H9 (cell line): ENCODE results near the gene FAM174B. TPM values are rescaled to one million over a fixed set of nuclear protein-coding genes. Genes with fewer than 3 reads are reported as not detected.

ENCODE experiments used
- DNase-seq: peaks from one replicate; pipeline ENCODE4 v3.0.0-alpha.2; 2017
- H2AFZ ChIP-seq: one replicate; pipeline ENCODE4 v1.6.1; 2013; ENCODE audit warnings: mild to moderate bottlenecking, low read length, control low read depth, moderate library complexity
- H2AK5ac ChIP-seq: 2 replicates; pipeline ENCODE4 v1.6.1; 2013; ENCODE audit warnings: low read length, control low read depth, mixed read lengths; ENCODE audit not compliant: insufficient read length
- H2BK120ac ChIP-seq: one replicate; pipeline ENCODE4 v1.6.1; 2013; ENCODE audit warnings: low read depth, mild to moderate bottlenecking, low read length, control low read depth, inconsistent platforms; ENCODE audit not compliant: poor library complexity, severe bottlenecking
- H2BK12ac ChIP-seq: 2 replicates; pipeline ENCODE4 v1.6.1; 2013; ENCODE audit warnings: low read length, control low read depth, mixed read lengths, low read depth; ENCODE audit not compliant: insufficient read length
- H2BK15ac ChIP-seq: 2 replicates; pipeline ENCODE4 v1.6.1; 2013; ENCODE audit warnings: low read depth, low read length, control low read depth
- H2BK20ac ChIP-seq: one replicate; pipeline ENCODE4 v1.6.1; 2013; ENCODE audit warnings: low read depth, mild to moderate bottlenecking, low read length, control low read depth, inconsistent platforms; ENCODE audit not compliant: poor library complexity, severe bottlenecking
- H2BK5ac ChIP-seq: 2 replicates; pipeline ENCODE4 v1.6.1; 2013; ENCODE audit warnings: low read length, control low read depth, mixed read lengths; ENCODE audit not compliant: insufficient read length
- H3K14ac ChIP-seq: 2 replicates; pipeline ENCODE4 v1.6.1; 2013; ENCODE audit warnings: low read length, control low read depth; ENCODE audit not compliant: insufficient read depth
- H3K18ac ChIP-seq: 2 replicates; pipeline ENCODE4 v1.6.1; 2013; ENCODE audit warnings: low read depth, mild to moderate bottlenecking, mixed read lengths, low read length, control low read depth; ENCODE audit not compliant: insufficient read length
- H3K23ac ChIP-seq: 2 replicates; pipeline ENCODE4 v1.6.1; 2013; ENCODE audit warnings: low read length, control low read depth, mixed read lengths, low read depth; ENCODE audit not compliant: insufficient read length
- H3K23me2 ChIP-seq: 2 replicates; pipeline ENCODE4 v1.6.1; 2013; ENCODE audit warnings: low read depth, mild to moderate bottlenecking, mixed read lengths, low read length, control low read depth; ENCODE audit not compliant: insufficient read length, poor library complexity, severe bottlenecking
- H3K27ac ChIP-seq: 2 replicates; pipeline ENCODE4 v1.5.1; 2013; ENCODE audit warnings: low read length, control low read depth, mixed read lengths, low read depth; ENCODE audit not compliant: insufficient read length
- H3K27me3 ChIP-seq: 2 replicates; pipeline ENCODE4 v1.6.1; 2013; ENCODE audit warnings: low read length, control low read depth, inconsistent platforms; ENCODE audit not compliant: insufficient read depth
- H3K4ac ChIP-seq: 2 replicates; pipeline ENCODE4 v1.6.1; 2013; ENCODE audit warnings: low read depth, mild to moderate bottlenecking, control low read depth, inconsistent platforms, low read length, moderate library complexity
- H3K4me1 ChIP-seq: 2 replicates; pipeline ENCODE4 v1.6.1; 2013; ENCODE audit warnings: low read length, control low read depth, inconsistent platforms; ENCODE audit not compliant: insufficient read depth
- H3K4me2 ChIP-seq: 2 replicates; pipeline ENCODE4 v1.6.1; 2013; ENCODE audit warnings: low read length, control low read depth, mixed read lengths; ENCODE audit not compliant: insufficient read length, insufficient read depth
- H3K56ac ChIP-seq: 2 replicates; pipeline ENCODE4 v1.6.1; 2013; ENCODE audit warnings: low read depth, mild to moderate bottlenecking, mixed read lengths, low read length, control low read depth; ENCODE audit not compliant: insufficient read length
- H3K79me1 ChIP-seq: 2 replicates; pipeline ENCODE4 v1.6.1; 2013; ENCODE audit warnings: low read depth, mild to moderate bottlenecking, moderate library complexity, low read length, control low read depth, inconsistent platforms; ENCODE audit not compliant: insufficient read depth, poor library complexity, severe bottlenecking
- H3K79me2 ChIP-seq: 2 replicates; pipeline ENCODE4 v1.6.1; 2013; ENCODE audit warnings: low read length, control low read depth, inconsistent platforms; ENCODE audit not compliant: insufficient read depth
- H3K9ac ChIP-seq: 2 replicates; pipeline ENCODE4 v1.6.1; 2013; ENCODE audit warnings: low read length, control low read depth, mixed read lengths; ENCODE audit not compliant: insufficient read length; ENCODE audit errors: extremely low read depth
- H3K9me3 ChIP-seq: one replicate; pipeline ENCODE4 v1.6.1; 2013; ENCODE audit warnings: low read depth, low read length, inconsistent platforms; ENCODE audit not compliant: control insufficient read depth
- H3T11ph ChIP-seq: one replicate; pipeline ENCODE4 v1.6.1; 2013; ENCODE audit warnings: mild to moderate bottlenecking, low read length, control low read depth, inconsistent platforms
- H4K20me1 ChIP-seq: one replicate; pipeline ENCODE4 v1.6.1; 2013; ENCODE audit not compliant: control insufficient read depth, insufficient read length, insufficient read depth
- H4K5ac ChIP-seq: 2 replicates; pipeline ENCODE4 v1.6.1; 2013; ENCODE audit warnings: low read depth, mild to moderate bottlenecking, mixed read lengths, low read length, control low read depth; ENCODE audit not compliant: insufficient read length
- H4K8ac ChIP-seq: replicated peaks from 2 replicates; pipeline ENCODE4 v1.6.1; 2013; ENCODE audit warnings: low read length, control low read depth, mixed read lengths, low read depth; ENCODE audit not compliant: insufficient read length
- H4K91ac ChIP-seq: 2 replicates; pipeline ENCODE4 v1.6.1; 2013; ENCODE audit warnings: low read depth, mild to moderate bottlenecking, moderate library complexity, mixed read lengths, low read length, control low read depth; ENCODE audit not compliant: insufficient read length
- H3K27ac Mint-ChIP-seq, 3 experiments: 2 replicates in 2 of 3; 3 replicates in 1 of 3; pipeline ENCODE4 v1.8.0; 2020 to 2021; ENCODE audit warnings: mixed read lengths in 3 of 3, mild to moderate bottlenecking in 1 of 3, moderate library complexity in 1 of 3
- H3K27me3 Mint-ChIP-seq: 2 replicates; pipeline ENCODE4 v1.8.0; 2021; ENCODE audit warnings: low read depth, mild to moderate bottlenecking, moderate library complexity, mixed read lengths
- H3K36me3 Mint-ChIP-seq, 3 experiments: 2 replicates in 2 of 3; 3 replicates in 1 of 3; pipeline ENCODE4 v1.8.0; 2020 to 2021; ENCODE audit warnings: low read depth in 3 of 3, mixed read lengths in 3 of 3; ENCODE audit not compliant: insufficient read depth in 1 of 3
- H3K4me1 Mint-ChIP-seq, 2 experiments: 2 replicates each; pipeline ENCODE4 v1.8.0; 2020; ENCODE audit warnings: mixed read lengths in 2 of 2
- H3K4me3 Mint-ChIP-seq, 2 experiments: 2 replicates in 1 of 2; 3 replicates in 1 of 2; pipeline ENCODE4 v1.8.0; 2020 to 2021; ENCODE audit warnings: mild to moderate bottlenecking in 2 of 2, mixed read lengths in 2 of 2, moderate library complexity in 1 of 2
- H3K9me3 Mint-ChIP-seq, 2 experiments: 2 replicates in 1 of 2; 3 replicates in 1 of 2; pipeline ENCODE4 v1.8.0; 2020; ENCODE audit warnings: mild to moderate bottlenecking in 2 of 2, mixed read lengths in 2 of 2, moderate library complexity in 1 of 2
- CTCF ChIP-seq: fragments of 200-600 bp; sonication (generic); conservative IDR thresholded peaks from 3 replicates; pipeline ENCODE4 v1.8.0; 2021; ENCODE audit warnings: antibody characterized with exemption, mild to moderate bottlenecking
- WGBS: extraction: QIAGEN DNeasy Blood & Tissue Kit; methylation state at CpG from one replicate; pipeline ENCODE4 v1.1.7; 2013; ENCODE audit warnings: missing lambda C conversion rate, low lambda C conversion rate, mixed read lengths; ENCODE audit not compliant: insufficient read length; ENCODE audit errors: extremely low coverage; 5-methylcytosine and 5-hydroxymethylcytosine counted together
- total RNA-seq: library from RNA; stranded (reverse); gene quantifications from 2 replicates; pipeline ENCODE4 v1.2.1, GENCODE V29; 2021

Gene FAM174B
- total RNA-seq, 1 experiment from 2014 or later = 38.0 TPM

- no peak overlapping the region for H4K5ac ChIP-seq
- no peak overlapping the region for H3K56ac ChIP-seq
- no peak overlapping the region for H3T11ph ChIP-seq
- no peaks in the 10 kb centered on the region for H3K9me3 ChIP-seq
- peaks cover 2% of the 10 kb centered on the region for H3K79me1 ChIP-seq
- H3K27ac Mint-ChIP-seq = 0 out of 7 replicates have a peak overlapping the region, but pooled peaks of 1 of the 3 experiments have one; percentile 42
- H2AFZ ChIP-seq = no peak overlapping the region
- no peak overlapping the region for H2BK20ac ChIP-seq
- H3K79me2 ChIP-seq = peaks cover 4% of the 10 kb centered on the region; the same call in 1 of the 2 replicates
- no peak overlapping the region for H3K27ac ChIP-seq
- H3K9ac ChIP-seq = no peak overlapping the region
- no peaks in the 10 kb centered on the region for H4K20me1 ChIP-seq
- no peak overlapping the region for H2AK5ac ChIP-seq
- peaks cover 42 to 50% of the 10 kb centered on the region in 2 experiments for H3K4me1 Mint-ChIP-seq
- no peak overlapping the region for H4K8ac ChIP-seq
- H3K9me3 Mint-ChIP-seq = peaks cover 6 to 7% of the 10 kb centered on the region in 2 experiments
- H2BK120ac ChIP-seq = no peak overlapping the region
- H3K14ac ChIP-seq = no peak overlapping the region
- no peak overlapping the region for H3K4me2 ChIP-seq
- H3K27me3 ChIP-seq = no peaks in the 10 kb centered on the region
- no peaks in the 10 kb centered on the region for H3K27me3 Mint-ChIP-seq
- H2BK15ac ChIP-seq = no peak overlapping the region
- H3K23ac ChIP-seq = no peak overlapping the region
- no peak overlapping the region for H4K91ac ChIP-seq
- H3K23me2 ChIP-seq = no peaks in the 10 kb centered on the region
- no peak for TF ChIP-seq CTCF
- no peak overlapping the region for H3K4ac ChIP-seq
- H2BK12ac ChIP-seq = no peak overlapping the region
- no peak overlapping the region for H2BK5ac ChIP-seq
- WGBS = no CpG with 5 or more reads among the region's 6 CpGs
- no peak overlapping the region for H3K4me3 Mint-ChIP-seq
- H3K36me3 Mint-ChIP-seq = peaks cover 15 to 21% (median 16%) of the 10 kb centered on the region in 3 experiments; a peak in 6 of 7 replicates
- no peak overlapping the region for H3K18ac ChIP-seq
- DNase-seq = peak; percentile 11
- peaks cover 8% of the 10 kb centered on the region; the same call in 1 of the 2 replicates for H3K4me1 ChIP-seq
These were observed 22.2 kb downstream of the FAM174B start for GRCh38 chr15:92633418-92633817.
